Measurements from ENCODE around the gene GNAL. TPM values are rescaled to one million over a fixed set of nuclear protein-coding genes. Genes with fewer than 3 reads are reported as not detected.

The GNAL gene
- total RNA-seq, 2 experiments from 2014 or later: not detected

DNA sequence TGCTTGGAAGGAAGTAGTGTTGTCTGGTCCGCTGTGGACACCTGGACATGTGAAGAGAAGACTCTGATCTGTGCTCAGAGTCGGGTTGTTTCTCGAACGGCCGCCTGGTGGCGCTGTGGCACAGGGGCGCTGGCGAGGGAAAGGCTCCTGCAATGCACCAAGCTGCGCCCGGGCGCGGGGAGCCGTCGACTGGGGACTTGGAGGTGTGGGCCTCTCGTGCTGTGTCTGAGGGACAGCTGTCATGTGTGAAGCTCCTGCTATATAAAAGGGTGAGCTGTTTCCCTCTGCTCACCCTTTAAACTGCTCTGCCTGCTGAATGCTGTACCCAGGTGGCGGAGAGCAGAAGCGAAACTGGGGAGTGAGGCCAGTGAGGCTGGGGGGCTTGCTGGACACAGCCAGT lies 44.0 kb downstream of the GNAL start:
- H3K4me3 Mint-ChIP-seq: no peak overlapping the region
- POLR2A ChIA-PET: no interaction called here

DNA sequence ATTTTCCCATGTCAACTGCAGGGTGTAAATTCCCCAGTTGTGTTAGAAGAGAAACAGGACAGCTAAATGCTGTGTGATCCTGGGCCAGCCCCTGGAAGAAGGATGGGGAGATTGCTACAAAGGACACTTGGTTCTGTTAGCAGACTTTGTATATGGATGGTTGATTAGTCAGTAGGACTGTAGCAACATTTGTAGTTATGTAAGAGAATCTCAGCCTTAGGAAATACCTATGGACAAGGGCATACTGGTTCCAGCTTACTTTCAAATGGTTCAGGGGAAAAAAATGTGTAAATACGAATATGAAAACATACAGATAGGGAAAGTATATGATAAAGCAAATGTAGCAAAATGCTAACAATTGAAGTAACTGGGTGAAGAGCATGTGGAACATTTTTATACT lies 47.6 kb downstream of the GNAL start:
- Mint-ChIP-seq H3K4me3 (no peak overlapping the region), H3K27me3 (ENCODE audit: low read depth) (peaks cover 10% of the 10 kb centered on the region), H3K9me3 (ENCODE audit: insufficient read depth) (no peaks in the 10 kb centered on the region), H3K36me3 (ENCODE audit: low read depth) (no peaks in the 10 kb centered on the region), H3K27ac (no peak overlapping the region), H3K4me1 (ENCODE audit: low read depth) (no peaks in the 10 kb centered on the region)
- no peak for ATAC-seq
- no peak for DNase-seq
- ChIA-PET CTCF (interaction anchor here (1.0 to 1.2 kb wide), 2 partner anchors 81 to 302 kb away, joined by 3 read pairs; no protein-coding TSS in a partner anchor), POLR2A (interaction anchor here (0.6 kb wide), 1 partner anchor 261 kb away, joined by 3 read pairs; no protein-coding TSS in a partner anchor)

More for the DNA sequence above, 44.0 kb downstream of the GNAL start:
- H3K4me1 Mint-ChIP-seq (ENCODE audit: low read depth): no peaks in the 10 kb centered on the region
- H3K27me3 Mint-ChIP-seq (ENCODE audit: low read depth): peaks cover 16% of the 10 kb centered on the region
- DNase-seq (peak; percentile 77), ATAC-seq (peak; percentile 93)
- CTCF ChIA-PET: interaction anchor here (0.8 to 1.9 kb wide), 15 partner anchors 9 to 504 kb away, joined by 3 to 13 read pairs (median 4); no protein-coding TSS in a partner anchor
- no peaks in the 10 kb centered on the region for H3K36me3 Mint-ChIP-seq (ENCODE audit: low read depth)
- no peaks in the 10 kb centered on the region for H3K9me3 Mint-ChIP-seq (ENCODE audit: insufficient read depth)
- H3K27ac Mint-ChIP-seq: no peak overlapping the region

DNA sequence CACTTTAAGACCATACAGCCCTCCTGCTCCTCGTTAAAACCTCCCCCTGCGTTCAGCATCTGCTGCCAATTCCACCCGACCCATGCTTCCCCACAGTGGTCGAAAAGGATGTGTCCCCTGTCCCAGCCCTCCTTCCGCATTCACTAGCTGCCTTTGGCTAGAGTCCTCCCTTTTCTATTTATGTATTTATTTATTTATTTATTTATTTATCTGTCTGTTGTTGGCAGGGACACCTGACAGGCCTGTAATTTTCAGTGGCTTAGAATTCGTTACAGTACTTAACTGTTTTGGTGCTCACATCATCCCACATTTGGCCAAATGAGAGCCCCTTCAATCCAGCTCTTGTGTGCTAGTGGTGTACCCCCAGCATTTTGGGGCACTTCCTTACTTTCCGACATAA lies 50.8 kb downstream of the GNAL start:
- ChIA-PET CTCF (interaction anchor here (1.0 to 1.8 kb wide), 2 partner anchors 11 to 84 kb away, joined by 4 to 14 read pairs; no protein-coding TSS in a partner anchor), POLR2A (no interaction called here)
- Mint-ChIP-seq H3K36me3 (ENCODE audit: low read depth) (no peaks in the 10 kb centered on the region), H3K4me1 (ENCODE audit: low read depth) (no peaks in the 10 kb centered on the region), H3K27ac (no peak overlapping the region), H3K27me3 (ENCODE audit: low read depth) (peaks cover 22% of the 10 kb centered on the region), H3K4me3 (no peak overlapping the region), H3K9me3 (ENCODE audit: insufficient read depth) (no peaks in the 10 kb centered on the region)
- ATAC-seq (no peak), DNase-seq (no peak)

DNA sequence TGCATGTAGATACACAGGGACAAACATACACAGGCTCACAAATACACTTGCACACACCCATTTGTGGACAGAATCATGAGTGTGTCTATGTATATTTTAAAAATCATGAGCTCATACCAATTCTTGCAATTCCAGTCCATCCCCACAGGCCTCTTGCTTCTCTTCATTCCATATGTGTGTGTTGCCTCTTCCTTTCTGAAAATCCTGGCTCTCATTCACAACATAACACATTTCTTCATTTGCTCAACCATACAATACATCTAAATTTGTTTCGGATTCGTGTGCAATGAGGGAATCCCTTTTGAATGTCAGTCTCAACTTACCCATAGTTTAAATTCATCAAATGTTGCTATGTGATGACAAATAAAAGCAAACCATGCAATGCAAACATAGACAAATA lies 51.4 kb downstream of the GNAL start:
- Mint-ChIP-seq H3K4me3 (no peak overlapping the region), H3K27ac (no peak overlapping the region)

GRCh38 chr18:11741505-11742145 lies 52.6 kb downstream of the GNAL start:
- peaks cover 30% of the 10 kb centered on the region for H3K27me3 Mint-ChIP-seq (ENCODE audit: low read depth)
- no peaks in the 10 kb centered on the region for H3K9me3 Mint-ChIP-seq (ENCODE audit: insufficient read depth)
- H3K27ac Mint-ChIP-seq: no peak overlapping the region
- H3K4me1 Mint-ChIP-seq (ENCODE audit: low read depth): no peaks in the 10 kb centered on the region
- no peak for ATAC-seq
- H3K4me3 Mint-ChIP-seq: no peak overlapping the region
- no peaks in the 10 kb centered on the region for H3K36me3 Mint-ChIP-seq (ENCODE audit: low read depth)
- ChIA-PET CTCF (interaction anchor here (1.8 to 2.0 kb wide), 2 partner anchors 9 to 86 kb away, joined by 6 to 14 read pairs; no protein-coding TSS in a partner anchor), POLR2A (no interaction called here)
- DNase-seq: no peak

More for the DNA sequence above, 51.4 kb downstream of the GNAL start:
- DNase-seq (no peak), ATAC-seq (no peak)
- ChIA-PET CTCF (interaction anchor here (1.0 to 2.0 kb wide), 3 partner anchors 7 to 85 kb away, joined by 4 to 14 read pairs (median 6); no protein-coding TSS in a partner anchor), POLR2A (no interaction called here)
- Mint-ChIP-seq H3K36me3 (ENCODE audit: low read depth) (no peaks in the 10 kb centered on the region), H3K27me3 (ENCODE audit: low read depth) (peaks cover 25% of the 10 kb centered on the region), H3K9me3 (ENCODE audit: insufficient read depth) (no peaks in the 10 kb centered on the region), H3K4me1 (ENCODE audit: low read depth) (no peaks in the 10 kb centered on the region)

- POLR2A ChIA-PET: no interaction called here
- DNase-seq (no peak), ATAC-seq (no peak)
- Mint-ChIP-seq H3K27me3 (ENCODE audit: low read depth) (peaks cover 45% of the 10 kb centered on the region), H3K4me1 (ENCODE audit: low read depth) (no peaks in the 10 kb centered on the region), H3K9me3 (ENCODE audit: insufficient read depth) (no peaks in the 10 kb centered on the region), H3K36me3 (ENCODE audit: low read depth) (no peaks in the 10 kb centered on the region), H3K27ac (no peak overlapping the region), H3K4me3 (no peak overlapping the region)
- CTCF ChIA-PET: interaction anchor here (1.5 kb wide), 1 partner anchor 192 kb away, joined by 5 read pairs; no protein-coding TSS in a partner anchor
Observed at GRCh38 chr18:11745521-11745920, 56.5 kb downstream of the GNAL start.

- POLR2A ChIA-PET: no interaction called here
Observed at GRCh38 chr18:11747286-11747685, 58.2 kb downstream of the GNAL start.

GRCh38 chr18:11747731-11748130 lies 58.7 kb downstream of the GNAL start:
- DNase-seq (no peak), ATAC-seq (no peak)
- peaks cover 50% of the 10 kb centered on the region for H3K27me3 Mint-ChIP-seq (ENCODE audit: low read depth)
- ChIA-PET CTCF (no interaction called here), POLR2A (no interaction called here)
- H3K27ac Mint-ChIP-seq: no peak overlapping the region
- H3K9me3 Mint-ChIP-seq (ENCODE audit: insufficient read depth): no peaks in the 10 kb centered on the region
- no peak overlapping the region for H3K4me3 Mint-ChIP-seq
- peaks cover 5% of the 10 kb centered on the region for H3K4me1 Mint-ChIP-seq (ENCODE audit: low read depth)
- H3K36me3 Mint-ChIP-seq (ENCODE audit: low read depth): no peaks in the 10 kb centered on the region

More at GRCh38 chr18:11747286-11747685, 58.2 kb downstream of the GNAL start:
- Mint-ChIP-seq H3K27me3 (ENCODE audit: low read depth) (peaks cover 52% of the 10 kb centered on the region), H3K36me3 (ENCODE audit: low read depth) (no peaks in the 10 kb centered on the region), H3K4me1 (ENCODE audit: low read depth) (peaks cover 5% of the 10 kb centered on the region), H3K4me3 (no peak overlapping the region), H3K27ac (no peak overlapping the region), H3K9me3 (ENCODE audit: insufficient read depth) (no peaks in the 10 kb centered on the region)
- ATAC-seq: no peak
- DNase-seq: no peak
- CTCF ChIA-PET: no interaction called here

GRCh38 chr18:11749305-11749704 lies 60.2 kb downstream of the GNAL start:
- ChIA-PET POLR2A (no interaction called here), CTCF (no interaction called here)
- DNase-seq (no peak), ATAC-seq (no peak)
- H3K36me3 Mint-ChIP-seq (ENCODE audit: low read depth): no peaks in the 10 kb centered on the region
- no peak overlapping the region for H3K4me3 Mint-ChIP-seq
- no peak overlapping the region for H3K27ac Mint-ChIP-seq
- peaks cover 50% of the 10 kb centered on the region for H3K27me3 Mint-ChIP-seq (ENCODE audit: low read depth)
- H3K9me3 Mint-ChIP-seq (ENCODE audit: insufficient read depth): no peaks in the 10 kb centered on the region
- H3K4me1 Mint-ChIP-seq (ENCODE audit: low read depth): peaks cover 5% of the 10 kb centered on the region

DNA sequence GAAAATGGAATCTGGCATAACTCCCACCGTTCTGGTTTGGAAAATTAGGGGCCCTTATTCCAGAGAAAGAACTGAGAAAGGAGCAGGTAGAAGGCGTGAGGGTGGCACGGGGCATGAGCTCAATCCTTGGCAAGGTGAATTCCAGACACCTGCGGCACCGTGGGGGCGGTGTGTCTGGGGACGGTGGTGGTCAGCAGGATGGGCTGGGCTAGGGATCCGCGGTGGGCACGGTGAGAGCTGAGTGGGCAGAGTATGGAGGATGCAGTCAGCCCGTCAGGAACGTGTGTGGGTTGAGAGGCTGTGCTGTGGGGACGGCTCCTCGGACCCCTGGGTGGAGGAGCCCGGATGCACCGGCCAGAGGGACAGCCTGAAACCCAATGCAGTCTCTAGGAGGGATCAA lies 61.1 kb downstream of the GNAL start:
- DNase-seq (no peak), ATAC-seq (no peak)
- H3K36me3 Mint-ChIP-seq (ENCODE audit: low read depth): no peaks in the 10 kb centered on the region
- H3K4me3 Mint-ChIP-seq: no peak overlapping the region
- H3K27me3 Mint-ChIP-seq (ENCODE audit: low read depth): peaks cover 53% of the 10 kb centered on the region
- ChIA-PET POLR2A (no interaction called here), CTCF (no interaction called here)
- peaks cover 5% of the 10 kb centered on the region for H3K4me1 Mint-ChIP-seq (ENCODE audit: low read depth)
- H3K9me3 Mint-ChIP-seq (ENCODE audit: insufficient read depth): no peaks in the 10 kb centered on the region
- H3K27ac Mint-ChIP-seq: no peak overlapping the region

- no peaks in the 10 kb centered on the region for H3K36me3 Mint-ChIP-seq (ENCODE audit: low read depth)
- no peaks in the 10 kb centered on the region for H3K9me3 Mint-ChIP-seq (ENCODE audit: insufficient read depth)
- peaks cover 53% of the 10 kb centered on the region for H3K27me3 Mint-ChIP-seq (ENCODE audit: low read depth)
- H3K4me3 Mint-ChIP-seq: no peak overlapping the region
- no peak overlapping the region for H3K27ac Mint-ChIP-seq
- ATAC-seq (no peak), DNase-seq (no peak)
- peaks cover 5% of the 10 kb centered on the region for H3K4me1 Mint-ChIP-seq (ENCODE audit: low read depth)
- ChIA-PET POLR2A (no interaction called here), CTCF (no interaction called here)
Observed at GRCh38 chr18:11750581-11751310, 61.7 kb downstream of the GNAL start.

- H3K27me3 Mint-ChIP-seq (ENCODE audit: low read depth): peaks cover 51% of the 10 kb centered on the region
- no peaks in the 10 kb centered on the region for H3K36me3 Mint-ChIP-seq (ENCODE audit: low read depth)
- H3K27ac Mint-ChIP-seq: no peak overlapping the region
- ChIA-PET POLR2A (no interaction called here), CTCF (no interaction called here)
- no peaks in the 10 kb centered on the region for H3K9me3 Mint-ChIP-seq (ENCODE audit: insufficient read depth)
- DNase-seq: no peak
- no peak for ATAC-seq
- H3K4me3 Mint-ChIP-seq: peak overlapping the region; percentile 58
- peaks cover 5% of the 10 kb centered on the region for H3K4me1 Mint-ChIP-seq (ENCODE audit: low read depth)
Observed at GRCh38 chr18:11751341-11752115, 62.5 kb downstream of the GNAL start.
